Left lobe of liver (tissue), 2 donors: ENCODE data around the gene DNAJA4. TPM values are rescaled to one million over a fixed set of nuclear protein-coding genes. Genes with fewer than 3 reads are reported as not detected.

Experiments
- ATAC-seq: fragments of 200-7000 bp; cut with Tn5 transposase; one replicate; pipeline ENCODE4 v1.9.1; 2020; ENCODE audit warnings: mild to moderate bottlenecking, moderate library complexity
- DNase-seq: peaks from one replicate; pipeline ENCODE4 v3.0.0-alpha.2; 2020; ENCODE audit warnings: low spot score
- total RNA-seq: library from RNA; stranded (reverse); gene quantifications from one replicate; pipeline ENCODE4 v1.2.1, GENCODE V29; 2021
- donor health status: DM: no; HTN: no; CAD: no; lungs with moderate emphysema.
- donor health status: DM: no; HTN: yes; CAD: no.

DNAJA4 gene
- total RNA-seq, 1 donor from 2014 or later, result 0.86 TPM

DNA sequence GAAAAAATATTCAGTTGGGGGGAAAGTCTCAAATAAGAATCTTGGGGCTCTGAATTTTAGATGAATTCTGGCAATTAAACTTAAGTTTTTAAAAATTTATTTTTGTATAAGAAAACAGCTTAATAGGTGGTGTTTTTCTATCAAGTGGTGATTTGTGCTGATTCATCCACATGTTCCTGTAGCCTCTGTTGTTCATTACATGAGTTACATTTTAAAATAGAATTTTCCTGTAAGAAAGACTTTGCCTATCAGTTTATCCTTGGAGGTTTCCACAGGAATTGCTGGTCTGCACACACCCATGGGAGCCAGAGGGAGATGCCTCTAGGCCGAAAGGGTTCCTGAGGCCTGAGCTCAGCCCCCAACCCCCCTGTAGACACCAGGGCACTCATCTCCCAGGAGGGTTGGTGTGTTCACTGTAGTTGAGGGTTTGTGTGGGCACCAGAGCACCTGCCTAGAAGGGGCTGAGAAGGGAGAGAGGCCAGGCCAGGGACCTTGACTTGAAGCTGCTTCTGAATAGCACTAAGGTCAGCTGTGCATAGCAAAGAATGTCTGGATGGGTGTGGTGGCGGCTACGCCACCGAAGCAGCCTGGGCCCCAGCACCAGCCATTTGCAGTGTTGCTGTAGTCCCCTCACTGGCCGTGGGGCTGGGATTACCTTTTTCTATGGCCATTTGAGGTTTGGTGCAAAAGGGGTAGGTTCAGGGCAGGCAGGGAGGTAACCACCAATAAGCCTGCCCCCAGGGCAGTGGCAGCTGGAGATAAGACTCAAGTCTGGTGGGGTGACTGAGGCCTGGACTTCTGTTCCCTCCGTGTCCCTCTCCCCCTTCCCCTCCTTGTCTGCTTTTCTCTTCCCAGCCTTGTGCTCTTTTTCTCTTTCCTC is 11.9 kb downstream of the DNAJA4 start:
- ATAC-seq (no peak), DNase-seq (no peak)

DNA sequence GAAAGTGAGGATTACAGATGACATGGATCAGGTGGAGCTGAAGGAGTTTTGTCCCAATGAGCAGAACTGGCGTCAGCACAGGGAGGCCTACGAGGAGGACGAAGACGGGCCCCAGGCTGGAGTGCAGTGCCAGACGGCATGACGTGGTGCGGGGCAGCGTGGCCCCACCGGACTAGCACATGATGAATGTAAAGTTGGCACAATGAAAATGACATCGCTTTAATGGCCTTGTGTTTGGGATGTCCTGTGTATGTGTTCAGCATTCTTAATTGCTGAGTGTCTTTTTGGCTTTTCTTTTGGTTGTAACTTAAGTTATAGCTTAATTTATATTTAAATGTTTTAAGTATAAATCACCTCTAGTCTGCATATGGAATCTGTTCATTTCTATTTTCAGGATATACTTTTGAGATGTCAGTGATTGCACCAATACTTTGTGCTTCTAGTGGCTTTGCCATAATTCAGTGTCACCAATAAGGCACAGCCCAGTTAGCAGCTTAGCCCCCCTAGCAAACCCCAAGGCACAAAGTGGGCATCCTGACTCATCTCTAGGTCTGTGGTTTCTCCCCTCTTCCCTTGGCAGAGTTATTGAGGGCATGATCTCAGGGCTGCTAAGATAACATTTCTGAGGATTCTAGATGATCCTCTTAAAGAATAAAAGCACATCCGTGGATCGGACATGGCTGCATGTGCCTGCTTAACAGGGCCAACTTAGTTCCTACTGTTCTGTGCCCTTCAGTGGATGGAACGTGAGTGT is 16.1 kb downstream of the DNAJA4 start:
- DNase-seq (no peak), ATAC-seq (no peak)

DNA sequence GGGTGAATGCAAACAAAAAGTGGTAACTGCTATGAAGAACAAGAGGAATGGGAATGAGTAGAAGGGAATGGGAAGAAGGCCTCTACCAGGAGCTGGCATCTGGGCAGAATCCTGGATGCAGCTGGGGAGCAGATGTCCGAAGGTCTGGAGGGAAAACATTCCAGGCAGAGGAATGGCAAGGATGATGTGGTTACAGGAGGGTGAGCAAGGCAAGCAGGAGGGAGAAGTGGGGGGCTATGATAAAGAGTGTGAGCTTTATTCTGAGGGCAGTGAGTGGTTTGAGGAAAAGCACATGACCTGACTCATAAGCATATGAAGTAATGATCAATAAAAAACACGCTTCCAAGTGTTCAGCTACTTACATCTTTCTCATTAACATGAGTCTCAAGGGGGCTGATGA is 18.0 kb downstream of the DNAJA4 start:
- DNase-seq (no peak), ATAC-seq (no peak)

DNA sequence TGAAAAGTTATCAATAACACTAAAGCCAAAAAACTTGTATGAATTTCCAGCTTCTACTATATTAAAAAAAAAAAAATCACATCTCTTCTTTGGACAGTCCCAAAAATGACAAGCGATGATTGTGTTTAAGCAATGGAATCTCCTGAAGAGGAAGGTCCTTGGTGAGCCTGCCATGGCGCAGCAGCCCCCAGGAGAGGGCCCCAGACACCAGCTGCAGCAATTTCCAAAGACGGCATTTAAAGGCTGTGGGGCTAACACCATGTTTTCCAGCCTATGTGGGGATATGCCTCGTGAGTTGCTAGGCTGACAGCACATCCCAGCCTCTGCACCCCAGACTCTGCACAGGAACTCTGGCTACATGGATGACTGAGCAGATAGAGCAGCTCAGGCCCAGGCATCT is 20.4 kb downstream of the DNAJA4 start:
- no peak for DNase-seq
- ATAC-seq, result no peak

DNA sequence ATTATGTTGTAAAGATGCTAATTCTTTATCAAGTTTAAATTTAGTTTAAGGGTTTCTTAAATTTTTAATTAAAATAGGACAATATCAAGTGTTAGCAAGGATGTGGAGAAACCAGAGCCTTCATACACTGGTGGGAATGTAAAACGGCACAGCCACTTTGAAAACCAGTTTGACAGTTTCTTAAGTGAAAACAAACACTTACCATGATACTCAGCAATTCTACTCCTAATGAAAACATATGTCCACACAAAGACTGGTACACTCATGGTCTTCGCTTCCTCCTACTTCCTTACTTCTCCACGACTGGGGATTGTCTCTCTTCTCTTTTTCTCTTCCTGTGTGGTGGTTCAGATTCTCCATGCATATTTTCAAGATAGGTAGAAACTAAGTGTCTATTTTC is 25.9 kb downstream of the DNAJA4 start:
- no peak for ATAC-seq

DNA sequence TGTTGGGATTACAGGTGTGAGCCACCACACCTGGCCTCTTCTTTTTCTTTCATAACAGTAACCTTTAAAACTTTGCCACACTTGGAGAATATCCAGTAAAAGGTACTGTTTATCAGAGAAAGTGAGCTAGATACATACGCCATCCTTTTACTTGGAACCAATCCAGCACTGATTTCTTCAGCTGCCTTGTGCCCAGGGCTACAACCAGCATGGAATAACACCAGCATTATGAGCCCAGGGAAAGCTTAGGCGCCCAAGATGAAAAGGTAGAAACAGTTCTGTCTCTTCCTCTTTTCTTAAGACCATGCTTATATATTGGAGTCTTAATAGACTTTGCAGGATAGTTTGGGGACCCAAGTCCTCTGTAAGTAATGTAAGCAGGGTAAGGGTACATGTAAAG is 26.7 kb downstream of the DNAJA4 start:
- peak; percentile 13 for ATAC-seq
- DNase-seq, result no peak

More for the DNA sequence above, 25.9 kb downstream of the DNAJA4 start:
- DNase-seq, result no peak

DNA sequence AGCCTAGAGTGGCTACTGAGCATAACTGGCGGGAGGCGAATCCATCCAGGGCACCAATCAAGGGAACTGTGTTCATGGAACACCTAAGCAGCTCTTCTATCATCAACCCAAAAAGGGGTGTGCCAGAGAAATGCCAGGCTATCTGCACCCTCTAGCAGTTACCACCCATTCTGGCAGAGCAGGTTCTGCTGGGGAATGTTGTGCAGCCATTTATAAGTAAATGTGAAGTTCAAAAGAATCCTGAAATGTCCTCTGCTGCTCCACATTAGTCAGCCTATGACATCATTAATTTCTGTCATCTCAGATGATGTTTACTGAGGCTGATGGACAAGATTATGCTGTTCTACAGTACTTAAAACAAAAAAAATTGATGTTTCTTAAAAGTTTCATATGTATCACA is 27.3 kb downstream of the DNAJA4 start:
- DNase-seq (no peak), ATAC-seq (no peak)

DNA sequence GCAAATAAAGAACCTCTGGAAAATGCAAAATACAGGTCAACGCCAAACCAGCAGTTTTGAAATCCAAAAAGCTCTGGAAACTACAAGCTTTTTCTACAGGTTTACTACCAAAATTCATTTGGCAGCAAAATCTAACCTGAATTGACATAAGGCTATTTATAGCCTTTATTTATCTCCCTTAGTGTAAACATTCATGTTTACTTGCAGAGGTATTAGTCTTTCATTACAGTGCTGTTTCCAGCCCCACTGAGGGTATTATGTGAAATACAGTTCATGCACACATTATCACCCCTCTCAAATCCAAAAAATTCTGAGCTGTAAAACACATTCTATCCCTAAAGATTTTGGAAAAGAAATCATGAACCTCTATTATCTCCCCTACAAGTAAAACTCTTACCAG is 27.9 kb downstream of the DNAJA4 start:
- DNase-seq, result no peak
- ATAC-seq, result no peak

DNA sequence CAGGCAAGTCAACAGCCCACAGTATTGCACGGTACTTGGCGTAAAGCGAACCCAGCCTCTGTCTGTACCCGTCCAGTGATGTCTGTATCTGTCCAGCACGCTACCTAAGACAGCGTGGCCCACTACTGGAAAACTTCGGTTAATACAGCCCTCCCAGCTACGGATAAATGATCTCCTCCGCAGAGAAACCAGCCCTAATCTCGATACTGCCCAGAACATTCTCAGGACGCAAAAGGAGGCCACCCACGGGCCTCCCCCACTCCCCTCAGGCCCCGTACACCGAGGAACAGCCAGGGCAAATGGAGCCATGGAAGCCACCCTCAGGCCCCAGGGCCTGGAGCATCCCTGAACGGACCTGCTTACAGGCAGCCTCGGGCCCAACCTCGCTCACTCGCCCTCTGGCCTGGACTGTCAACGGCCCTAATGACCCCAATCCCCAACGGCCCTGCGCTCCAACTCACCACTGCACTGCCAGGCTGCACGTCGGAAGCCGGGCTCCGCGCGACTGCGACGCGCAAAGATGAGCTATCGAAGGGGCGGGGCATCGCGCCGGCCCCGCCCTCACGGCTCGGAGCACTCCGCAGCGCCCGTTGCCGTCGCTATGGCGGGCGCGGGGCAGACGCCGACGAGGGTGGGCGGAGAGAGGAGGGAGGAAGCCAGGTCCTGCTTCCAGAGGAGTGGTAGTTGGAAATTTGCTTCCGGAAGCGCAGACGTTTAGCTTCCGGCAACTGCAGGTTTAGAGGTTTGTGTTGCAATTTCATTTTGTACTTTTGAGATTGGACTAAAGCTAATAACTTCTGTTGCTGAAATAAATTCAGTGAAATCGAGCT is 35.0 kb downstream of the DNAJA4 start, which contains the start of gene SKIC8:
Gene SKIC8, minus strand, starts transcription at position 509 of the 830 bp plus-strand sequence. CDS start 3,923 bp downstream, outside the sequence.
- ATAC-seq (peak; percentile 99), DNase-seq (peak; percentile 94)

DNA sequence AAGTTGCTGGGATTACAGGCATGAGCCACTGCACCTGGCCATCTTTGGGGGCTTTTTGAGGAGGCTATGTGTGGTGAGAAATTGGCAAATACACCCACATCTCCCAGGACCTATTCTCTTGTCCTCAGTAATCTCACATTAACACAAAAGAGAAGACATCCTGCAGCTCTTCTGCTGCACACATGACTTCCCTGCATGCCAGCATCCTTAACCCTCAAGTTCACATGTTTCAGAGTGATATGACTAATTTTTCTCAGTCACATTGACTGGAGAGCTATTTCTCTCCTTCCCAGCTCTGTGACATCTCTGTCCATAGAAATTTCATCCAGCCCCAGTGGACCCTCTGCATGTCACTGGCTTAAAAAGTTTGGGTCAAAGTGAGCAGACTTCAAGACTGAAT is 37.0 kb downstream of the DNAJA4 start:
- no peak for DNase-seq
- ATAC-seq, result no peak

DNA sequence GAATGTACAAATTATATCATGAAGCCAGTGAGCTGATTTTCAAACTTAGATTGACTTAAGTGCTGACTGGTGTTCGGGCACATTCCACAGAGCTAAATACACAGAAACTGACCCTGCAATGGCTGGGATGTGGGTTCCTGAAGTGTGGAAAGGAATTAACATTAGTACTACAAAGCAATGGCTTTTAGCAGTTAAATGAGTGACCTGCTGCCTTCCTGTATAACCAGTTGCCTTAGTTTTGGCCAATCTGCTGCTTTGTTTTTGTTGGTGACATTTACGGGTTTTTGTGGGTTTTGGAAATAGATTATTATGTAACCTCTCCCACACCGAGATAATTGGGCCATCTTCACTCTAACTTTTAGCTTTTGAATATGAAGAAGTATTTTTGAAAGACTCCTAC is 37.5 kb downstream of the DNAJA4 start:
- no peak for ATAC-seq
- DNase-seq, result no peak

DNA sequence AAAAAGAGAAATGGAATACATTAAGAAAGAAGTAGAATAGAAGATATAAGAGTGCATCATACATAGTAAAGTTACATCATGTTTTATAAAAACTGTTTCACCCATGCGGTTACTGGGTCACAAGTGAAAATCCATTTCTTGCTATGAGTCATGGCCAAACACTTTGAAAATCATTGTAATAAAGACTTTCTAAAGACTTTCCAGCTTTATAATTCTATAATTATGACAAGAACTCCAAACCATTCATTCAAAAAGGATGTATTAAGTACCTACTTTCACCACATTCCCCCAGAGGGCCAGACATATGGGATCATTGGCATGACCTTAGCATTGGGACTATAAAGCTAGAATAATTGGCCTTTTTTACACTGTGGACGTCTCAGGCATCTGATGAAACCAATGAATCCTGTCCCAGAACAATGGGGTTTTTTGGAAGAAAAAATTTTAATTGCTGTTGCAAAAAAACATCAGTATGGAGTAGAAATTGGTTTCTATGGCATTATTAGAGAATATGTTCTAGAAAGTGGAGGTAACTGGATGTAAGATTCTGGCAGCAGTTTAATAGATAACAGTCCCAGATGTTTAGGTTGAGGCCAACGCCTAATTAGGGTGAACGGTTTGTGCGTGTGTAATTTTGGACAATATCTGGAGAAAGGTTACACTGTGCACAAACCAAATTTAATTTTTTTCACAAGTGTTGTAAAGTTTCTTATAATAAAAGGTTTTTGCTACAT is 38.4 kb downstream of the DNAJA4 start:
- no peak for DNase-seq
- no peak for ATAC-seq

DNA sequence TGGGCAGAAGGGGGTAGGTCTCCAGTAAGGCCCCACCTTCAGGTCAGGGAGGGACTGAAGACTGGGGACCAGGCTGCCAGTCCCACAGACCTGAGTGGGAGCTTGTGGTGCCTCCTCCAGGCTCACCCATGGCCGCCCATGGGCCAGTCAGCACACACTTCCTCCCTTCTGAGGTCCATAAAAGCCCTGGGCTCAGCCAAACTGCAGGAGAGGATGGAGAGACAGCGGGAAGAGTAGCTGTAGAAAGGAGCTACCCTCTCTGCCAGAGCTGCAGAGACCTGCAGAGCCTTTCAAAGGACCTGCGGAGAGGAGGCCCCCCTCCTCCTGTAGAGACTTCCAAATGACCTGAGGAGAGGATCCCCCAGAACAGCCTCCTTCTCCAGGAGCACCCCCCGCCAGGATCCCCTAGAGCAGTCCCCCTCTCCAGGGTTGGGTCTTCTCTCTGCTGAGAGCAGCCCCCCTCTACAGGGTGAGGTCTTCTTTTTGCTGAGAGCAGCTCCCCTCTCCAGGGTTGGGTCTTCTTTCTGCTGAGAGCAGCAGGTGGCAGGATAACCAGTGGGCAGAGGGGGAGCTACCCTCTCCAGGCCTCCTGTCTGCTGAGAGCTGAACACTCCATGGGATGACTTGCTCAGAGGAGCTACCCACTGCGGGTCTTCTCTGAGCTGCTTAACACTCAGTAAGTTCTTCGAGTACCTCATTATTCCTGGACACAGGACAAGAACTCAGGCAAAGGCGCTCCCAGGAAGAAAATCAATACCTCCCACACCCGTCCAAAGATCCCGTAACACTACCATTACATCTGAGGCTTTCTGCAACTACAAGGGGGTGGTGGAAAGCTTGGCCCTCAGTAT is 40.1 kb downstream of the DNAJA4 start:
- ATAC-seq, result no peak
- DNase-seq, result no peak

DNA sequence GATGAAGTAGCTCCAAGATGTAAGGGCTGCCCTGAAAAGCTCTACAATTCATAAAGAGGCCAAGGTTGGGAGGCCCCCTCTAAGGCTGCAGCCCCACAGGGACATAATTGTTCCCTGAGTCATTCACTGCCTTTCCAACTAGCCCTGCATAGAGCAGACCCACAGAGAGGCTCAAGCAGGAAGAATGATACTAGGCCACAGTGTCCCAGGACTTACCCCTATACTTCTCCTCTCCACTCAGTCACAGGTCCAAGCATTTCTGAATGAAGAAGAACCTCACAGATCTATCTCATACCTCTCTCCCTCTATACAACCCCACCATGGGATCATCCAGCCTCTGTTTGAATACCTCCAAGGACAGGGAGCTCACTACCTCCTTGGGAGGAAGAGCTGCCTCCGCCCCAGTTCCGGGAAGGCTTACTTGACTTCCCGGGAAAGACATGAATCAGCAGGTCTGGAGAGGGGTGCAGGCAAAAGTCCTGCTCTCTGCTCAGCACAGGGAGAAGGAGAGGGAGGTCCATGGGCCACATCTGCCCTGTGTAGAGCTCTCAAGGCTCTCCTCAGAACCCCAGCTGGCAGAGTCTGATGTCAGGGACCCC is 41.9 kb downstream of the DNAJA4 start:
- DNase-seq, result no peak
- no peak for ATAC-seq

DNA sequence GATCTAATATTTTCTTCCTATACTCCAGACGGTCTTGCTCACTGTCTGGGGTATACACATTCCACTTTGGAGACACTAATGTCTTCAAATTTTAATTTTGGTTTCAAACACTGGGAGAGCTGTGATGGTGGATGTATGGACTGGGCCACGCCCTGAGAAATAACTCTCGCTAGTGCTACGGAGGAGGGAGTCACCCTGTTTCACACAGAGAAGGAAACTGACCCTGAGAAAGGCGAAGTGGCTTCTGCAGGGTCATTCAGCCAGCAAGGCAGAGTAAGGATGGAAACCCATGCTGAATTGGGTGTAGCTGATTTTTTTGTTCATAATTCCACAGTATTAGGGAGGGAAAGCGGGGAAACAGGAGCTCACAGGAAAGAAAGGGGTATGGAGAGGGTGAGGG is 43.6 kb downstream of the DNAJA4 start:
- DNase-seq (no peak), ATAC-seq (no peak)

DNA sequence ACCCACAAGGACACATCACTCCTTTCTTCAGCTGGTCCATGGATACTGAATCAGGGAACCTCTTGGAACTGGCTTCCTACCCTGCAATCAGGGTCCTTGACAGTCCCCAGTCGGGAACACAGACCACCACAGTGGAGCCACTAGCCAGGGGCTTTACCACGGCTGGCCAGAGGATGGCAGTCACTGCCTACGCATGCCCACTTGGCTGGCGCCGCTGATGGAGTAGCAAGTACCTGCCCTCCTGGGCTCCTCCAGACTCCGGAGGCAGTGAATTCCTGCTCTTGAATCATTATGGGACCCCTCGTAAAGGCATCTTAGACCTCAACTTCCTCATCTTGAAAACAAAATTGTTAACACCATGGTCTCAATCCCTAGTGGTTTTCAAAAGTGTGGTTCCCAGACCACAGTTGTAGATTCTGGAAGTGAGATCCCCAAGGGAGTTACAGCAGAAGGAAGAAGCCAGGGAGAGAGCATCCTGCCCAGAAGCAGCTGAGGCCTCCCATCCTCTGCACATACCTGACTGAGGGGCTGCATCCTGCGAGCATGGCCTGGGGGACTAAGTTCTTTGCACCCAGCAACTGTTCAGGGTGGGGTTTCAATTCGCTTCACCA is 44.2 kb downstream of the DNAJA4 start:
- DNase-seq, result peak; percentile 71
- peak; percentile 97 for ATAC-seq

DNA sequence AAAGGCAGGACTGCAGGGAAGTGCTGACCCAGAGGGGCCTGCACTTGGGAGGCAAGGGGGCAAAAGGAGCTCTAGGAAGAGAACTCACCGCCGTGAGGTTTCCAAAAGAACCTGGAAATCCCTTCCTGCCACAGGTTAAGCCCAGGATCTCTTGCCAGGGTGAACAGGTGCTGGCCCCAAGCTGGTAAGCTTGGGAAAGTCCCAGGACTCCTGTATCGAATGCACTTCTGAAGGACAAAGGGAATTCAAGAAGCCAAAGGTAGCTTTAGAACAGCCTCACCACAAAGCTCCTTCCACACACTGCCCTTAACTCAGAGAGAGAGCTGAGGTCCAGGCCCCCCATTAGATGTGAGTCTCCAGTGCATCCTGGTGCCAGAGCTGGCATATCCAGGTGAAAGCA is 46.9 kb downstream of the DNAJA4 start:
- DNase-seq, result no peak

DNA sequence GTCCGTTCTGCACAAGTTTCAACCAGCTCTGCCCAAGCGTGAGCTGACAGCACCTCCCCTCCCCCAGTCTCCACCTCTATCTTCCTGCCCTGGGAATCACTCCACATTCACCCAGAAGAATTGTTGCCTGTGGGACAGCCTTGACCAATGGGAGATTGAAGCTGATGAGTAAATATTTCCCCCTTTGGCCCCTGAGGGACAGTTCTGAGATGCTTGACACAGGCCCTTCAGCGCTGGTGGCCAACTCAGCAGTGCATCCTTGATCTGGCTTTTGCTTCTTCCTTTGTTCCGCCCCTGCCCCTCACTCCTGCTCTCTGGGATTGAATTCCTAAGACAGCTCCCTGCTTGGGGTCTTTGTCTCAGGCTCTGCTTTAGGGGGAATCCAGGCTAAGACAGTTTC is 48.2 kb downstream of the DNAJA4 start:
- DNase-seq (no peak), ATAC-seq (no peak)

More for the DNA sequence above, 46.9 kb downstream of the DNAJA4 start:
- ATAC-seq, result no peak

DNA sequence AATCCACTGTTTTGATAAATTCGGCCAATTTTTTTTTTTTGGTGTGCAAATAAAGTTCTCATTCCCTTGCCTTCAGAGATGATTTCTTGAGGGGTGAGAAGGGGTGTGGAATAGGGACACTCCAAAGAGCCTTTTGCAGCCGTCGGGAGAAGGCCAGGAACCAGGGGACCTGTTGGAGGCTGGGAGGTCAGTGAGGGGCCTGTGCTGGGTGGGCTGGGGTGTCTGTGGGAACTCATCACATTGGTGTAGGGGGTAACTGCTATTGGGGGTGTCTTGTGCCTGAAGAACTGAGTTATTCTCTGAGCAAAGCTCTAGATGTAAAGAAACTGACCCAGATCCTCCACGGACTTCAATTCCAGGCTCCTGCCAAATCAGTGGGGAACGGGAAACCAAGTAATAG is 48.6 kb downstream of the DNAJA4 start:
- ATAC-seq (no peak), DNase-seq (no peak)
